ENCODE measurements around the gene DNASE2B. TPM values are rescaled to one million over a fixed set of nuclear protein-coding genes. Genes with fewer than 3 reads are reported as not detected.

Gene DNASE2B
- 26.1 TPM for total RNA-seq
- long read RNA-seq, transcript DNASE2B-201 (4 exons, 1,130 nt) = major isoform, 16 of 21 reads
- long read RNA-seq, partial matches to known transcripts = 0 of 21 reads
- long read RNA-seq, other reads (novel, unspliced or antisense) = 5 of 21 reads

DNA sequence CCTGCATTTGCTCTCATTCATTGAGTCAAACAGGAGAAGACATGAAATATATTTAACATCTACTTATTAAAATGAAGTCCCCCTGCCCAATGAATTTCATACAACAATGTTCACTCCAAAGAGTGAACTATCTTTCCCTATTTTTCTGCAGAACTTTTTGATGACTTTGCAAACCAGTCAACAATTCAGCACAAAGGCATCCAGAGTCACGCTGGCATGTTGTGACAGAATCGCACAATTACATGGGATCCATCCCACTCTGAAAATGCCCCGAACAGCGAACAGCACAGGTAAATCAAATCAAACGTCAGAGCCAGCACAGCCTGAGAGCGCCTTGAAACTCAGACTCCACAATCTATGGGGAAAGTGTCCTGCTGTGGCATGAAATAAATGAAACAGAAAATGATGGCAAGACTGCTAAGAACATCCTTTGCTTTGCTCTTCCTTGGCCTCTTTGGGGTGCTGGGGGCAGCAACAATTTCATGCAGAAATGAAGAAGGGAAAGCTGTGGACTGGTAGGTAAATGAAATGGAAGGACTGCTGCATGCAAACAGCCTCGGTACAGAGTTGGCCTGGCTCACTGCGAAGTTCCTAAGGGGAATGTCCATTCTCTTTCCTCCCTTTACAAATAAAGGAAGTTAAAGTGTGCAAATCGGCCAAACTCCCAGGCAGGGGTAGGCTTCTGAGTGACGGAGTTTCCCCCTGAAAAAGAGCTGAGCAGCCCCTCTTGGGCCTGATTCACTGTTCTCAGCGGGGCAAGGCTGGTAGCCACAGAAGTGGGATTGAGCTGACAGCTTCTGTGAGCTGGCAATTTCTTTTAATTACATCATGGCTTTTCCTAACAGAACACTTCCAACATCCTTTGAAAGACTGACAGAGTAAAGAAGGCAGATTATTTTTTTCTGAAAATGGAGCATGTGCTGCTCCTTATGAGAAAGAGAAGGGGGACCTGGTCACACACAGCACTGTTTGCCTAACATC lies at the start of gene DNASE2B:
Gene DNASE2B, plus strand, starts transcription at position 310 of the 981 bp plus-strand sequence. Its CDS starts 81 bp downstream, at position 391.
- no peaks in the 10 kb centered on the region for H3K27me3 ChIP-seq (ENCODE audit: low read depth)
- no peak for TF ChIP-seq CTCF (IDR thresholded peaks at IDR 0.05)
- no peak within 1 kb of the TSS for H3K27ac ChIP-seq
- no peaks in the 10 kb centered on the region for H3K36me3 ChIP-seq
- no peak for DNase-seq
- no peak for ATAC-seq
- H3K9me3 ChIP-seq = no peaks in the 10 kb centered on the region
- intact Hi-C loops (cut with DNase I) = no loop called here
- no peaks in the 10 kb centered on the region for H3K4me1 ChIP-seq
- H3K4me3 ChIP-seq = no peak within 1 kb of the TSS

GRCh38 chr1:84348759-84349158 lies 49.5 kb upstream of the DNASE2B start:
- no peak for DNase-seq
- no peak overlapping the region for H3K4me3 ChIP-seq
- no peaks in the 10 kb centered on the region for H3K27me3 ChIP-seq (ENCODE audit: low read depth)
- TF ChIP-seq CTCF (IDR thresholded peaks at IDR 0.05) = no peak
- intact Hi-C loops (cut with DNase I) = no loop called here
- H3K27ac ChIP-seq = no peak overlapping the region
- H3K9me3 ChIP-seq = no peaks in the 10 kb centered on the region
- ATAC-seq = no peak
- H3K36me3 ChIP-seq = no peaks in the 10 kb centered on the region
- H3K4me1 ChIP-seq = no peaks in the 10 kb centered on the region

- Histone ChIP-seq H3K27me3 (ENCODE audit: low read depth) (no peaks in the 10 kb centered on the region), H3K36me3 (no peaks in the 10 kb centered on the region), H3K4me1 (no peaks in the 10 kb centered on the region), H3K27ac (no peak overlapping the region), H3K4me3 (no peak overlapping the region), H3K9me3 (no peaks in the 10 kb centered on the region)
- ATAC-seq (no peak), DNase-seq (no peak)
- intact Hi-C loops (cut with DNase I) = no loop called here
- TF ChIP-seq CTCF (IDR thresholded peaks at IDR 0.05) = no peak
Measured at GRCh38 chr1:84350104-84350503, 48.2 kb upstream of the DNASE2B start.

GRCh38 chr1:84350550-84350949 lies 47.7 kb upstream of the DNASE2B start:
- Histone ChIP-seq H3K4me3 (no peak overlapping the region), H3K4me1 (no peaks in the 10 kb centered on the region), H3K9me3 (no peaks in the 10 kb centered on the region), H3K27me3 (ENCODE audit: low read depth) (no peaks in the 10 kb centered on the region), H3K36me3 (no peaks in the 10 kb centered on the region), H3K27ac (no peak overlapping the region)
- intact Hi-C loops (cut with DNase I) = no loop called here
- DNase-seq = no peak
- no peak for TF ChIP-seq CTCF (IDR thresholded peaks at IDR 0.05)
- no peak for ATAC-seq

- Histone ChIP-seq H3K27ac (no peak overlapping the region), H3K27me3 (ENCODE audit: low read depth) (no peaks in the 10 kb centered on the region), H3K4me3 (no peak overlapping the region), H3K36me3 (no peaks in the 10 kb centered on the region), H3K9me3 (no peaks in the 10 kb centered on the region), H3K4me1 (no peaks in the 10 kb centered on the region)
- no peak for TF ChIP-seq CTCF (IDR thresholded peaks at IDR 0.05)
- DNase-seq (no peak), ATAC-seq (no peak)
- intact Hi-C loops (cut with DNase I) = no loop called here
Measured at GRCh38 chr1:84352298-84353106, 45.8 kb upstream of the DNASE2B start.
